IMR-90 (cell line): Measurements from ENCODE around the gene RPS2. TPM values are rescaled to one million over a fixed set of nuclear protein-coding genes. Genes with fewer than 3 reads are reported as not detected.

Experiments used
- ATAC-seq: fragments of 200-7000 bp; cut with Tn5 transposase; 2 replicates; pipeline ENCODE4 v1.9.1; 2020; ENCODE audit warnings: low read depth, mild to moderate bottlenecking, moderate library complexity
- BruUV-seq: library from RNA; stranded (reverse); fragments of 400-500 nt; replicated peaks from 2 replicates; lab custom pipeline; 2021; lab: Mats Ljungman, UMichigan
- CTCF ChIA-PET: fragments of 300-600 bp; formaldehyde crosslinking; extraction: SDS; loops from one replicate; lab custom pipeline; 2021; ENCODE audit warnings: antibody characterized with exemption; lab: Yijun Ruan, JAX
- POLR2A ChIA-PET: fragments of 300-600 bp; sonication (Branson Sonifier 250); formaldehyde crosslinking; loops from one replicate; lab custom pipeline; 2022; ENCODE audit warnings: antibody characterized with exemption; ENCODE audit not compliant: unreplicated experiment; lab: Charles Lee
- DNase-seq: peaks from one replicate; pipeline ENCODE4 v3.0.0; 2013
- H2AFZ ChIP-seq: replicated peaks from 2 replicates; pipeline ENCODE3; 2013; ENCODE audit warnings: low read length, mild to moderate bottlenecking; ENCODE audit not compliant: poor library complexity
- H2AK5ac ChIP-seq: 2 replicates; pipeline ENCODE4 v1.6.1; 2013; ENCODE audit warnings: low read depth, low read length, inconsistent platforms
- H2AK9ac ChIP-seq: replicated peaks from 2 replicates; pipeline ENCODE3; 2013; ENCODE audit warnings: mild to moderate bottlenecking, low read depth, low read length, moderate library complexity; ENCODE audit not compliant: poor library complexity
- H2BK120ac ChIP-seq: 2 replicates; pipeline ENCODE4 v1.6.1; 2013; ENCODE audit warnings: low read depth, low read length, inconsistent platforms
- H2BK15ac ChIP-seq: 3 replicates; pipeline ENCODE4 v1.6.1; 2013; ENCODE audit warnings: low read depth, low read length, inconsistent platforms
- H2BK20ac ChIP-seq: 2 replicates; pipeline ENCODE4 v1.6.1; 2013; ENCODE audit warnings: low read depth, mild to moderate bottlenecking, inconsistent platforms, low read length, moderate library complexity
- H2BK5ac ChIP-seq: 2 replicates; pipeline ENCODE4 v1.6.1; 2013; ENCODE audit warnings: mild to moderate bottlenecking, low read depth, low read length, inconsistent platforms; ENCODE audit not compliant: poor library complexity, severe bottlenecking
- H3K14ac ChIP-seq: replicated peaks from 2 replicates; pipeline ENCODE4 v1.6.1; 2013; ENCODE audit warnings: low read depth, low read length, inconsistent platforms
- H3K18ac ChIP-seq: 2 replicates; pipeline ENCODE4 v1.6.1; 2013; ENCODE audit warnings: low read depth, low read length, control low read depth
- H3K23ac ChIP-seq: 2 replicates; pipeline ENCODE4 v1.6.1; 2013; ENCODE audit warnings: low read depth, low read length, inconsistent platforms
- H3K27ac ChIP-seq: 2 replicates; pipeline ENCODE4 v1.5.1; 2013; ENCODE audit warnings: mild to moderate bottlenecking, control low read depth, low read length; ENCODE audit not compliant: insufficient read depth
- H3K27me3 ChIP-seq: 2 replicates; pipeline ENCODE4 v1.6.1; 2013; ENCODE audit warnings: low read length; ENCODE audit not compliant: control insufficient read depth, insufficient read depth
- H3K36me3 ChIP-seq: 2 replicates; pipeline ENCODE4 v1.6.1; 2013; ENCODE audit warnings: low read length, mixed read lengths; ENCODE audit not compliant: control insufficient read depth, insufficient read depth
- H3K4ac ChIP-seq: 2 replicates; pipeline ENCODE4 v1.6.1; 2013; ENCODE audit warnings: low read depth, low read length, inconsistent platforms
- H3K4me1 ChIP-seq: 2 replicates; pipeline ENCODE4 v1.6.1; 2013; ENCODE audit warnings: low read length, mixed read lengths; ENCODE audit not compliant: control insufficient read depth, insufficient read depth
- H3K4me2 ChIP-seq: 2 replicates; pipeline ENCODE4 v1.6.1; 2013; ENCODE audit warnings: low read depth, mild to moderate bottlenecking, control low read depth, low read length, moderate library complexity
- H3K4me3 ChIP-seq: 2 replicates; pipeline ENCODE4 v1.5.1; 2013; ENCODE audit warnings: low read depth, mild to moderate bottlenecking, control low read depth, low read length, moderate library complexity; ENCODE audit not compliant: insufficient read depth
- H3K56ac ChIP-seq: 2 replicates; pipeline ENCODE4 v1.6.1; 2013; ENCODE audit warnings: low read length, inconsistent platforms; ENCODE audit not compliant: insufficient read depth; ENCODE audit errors: extremely low read depth
- H3K79me1 ChIP-seq, 2 experiments: 2 replicates each; pipeline ENCODE4 v1.6.1; 2013; ENCODE audit warnings: low read length in 2 of 2, inconsistent platforms in 1 of 2, low read depth in 1 of 2
- H3K9ac ChIP-seq: 2 replicates; pipeline ENCODE4 v1.6.1; 2013; ENCODE audit warnings: low read depth, low read length, control low read depth
- H3K9me1 ChIP-seq: 2 replicates; pipeline ENCODE4 v1.6.1; 2013; ENCODE audit warnings: low read length, inconsistent platforms; ENCODE audit not compliant: insufficient read depth
- H3K9me3 ChIP-seq: 2 replicates; pipeline ENCODE4 v1.6.1; 2013; ENCODE audit warnings: low read length; ENCODE audit not compliant: control insufficient read depth, insufficient read depth
- H4K20me1 ChIP-seq: 2 replicates; pipeline ENCODE4 v1.6.1; 2013; ENCODE audit warnings: low read length, inconsistent platforms; ENCODE audit not compliant: insufficient read depth
- H4K5ac ChIP-seq: 2 replicates; pipeline ENCODE4 v1.6.1; 2013; ENCODE audit warnings: mild to moderate bottlenecking, low read depth, low read length, control low read depth
- H4K8ac ChIP-seq, 2 experiments: 2 replicates each; pipeline ENCODE4 v1.6.1; 2013; ENCODE audit warnings: low read depth in 2 of 2, low read length in 2 of 2, control low read depth in 1 of 2, inconsistent platforms in 1 of 2
- H4K91ac ChIP-seq: 2 replicates; pipeline ENCODE4 v1.6.1; 2013; ENCODE audit warnings: low read depth, low read length, inconsistent platforms; ENCODE audit not compliant: insufficient read depth
- CEBPB ChIP-seq: IDR thresholded peaks from 2 replicates; pipeline ENCODE4 v1.6.1; 2012; ENCODE audit warnings: low read depth, low read length, improper control_type of control experiment
- CHD1 ChIP-seq: IDR thresholded peaks from 2 replicates; pipeline ENCODE4 v1.6.1; 2012; ENCODE audit warnings: low read depth, low read length, improper control_type of control experiment
- FOS ChIP-seq: fragments of 150-350 bp; IDR thresholded peaks from 2 replicates; pipeline ENCODE4 v1.6.1; 2016; ENCODE audit warnings: low read depth, low read length
- MAFK ChIP-seq: IDR thresholded peaks from 2 replicates; pipeline ENCODE4 v1.6.1; 2012; ENCODE audit warnings: low read depth, low read length, improper control_type of control experiment
- MAZ ChIP-seq: IDR thresholded peaks from 2 replicates; pipeline ENCODE4 v1.6.1; 2012; ENCODE audit warnings: low read depth, mild to moderate bottlenecking, low read length, improper control_type of control experiment, moderate library complexity, borderline replicate concordance
- NFE2L2 ChIP-seq: fragments of 150-350 bp; IDR thresholded peaks from 2 replicates; pipeline ENCODE4 v1.6.1; 2016; ENCODE audit warnings: low read depth, mild to moderate bottlenecking, low read length
- POLR2A ChIP-seq: IDR thresholded peaks from 2 replicates; pipeline ENCODE4 v1.6.1; 2012; ENCODE audit warnings: mild to moderate bottlenecking, low read depth, low read length
- RCOR1 ChIP-seq: IDR thresholded peaks from 2 replicates; pipeline ENCODE4 v1.6.1; 2012; ENCODE audit warnings: mild to moderate bottlenecking, low read length, improper control_type of control experiment; ENCODE audit not compliant: insufficient replicate concordance
- SMC3 ChIP-seq: fragments of 150-350 bp; IDR thresholded peaks from 2 replicates; pipeline ENCODE4 v1.6.1; 2016; ENCODE audit warnings: low read depth, mild to moderate bottlenecking, antibody characterized with exemption, low read length, moderate library complexity
- WGBS, 2 experiments: methylation state at CpG; one replicate each; pipeline versions ENCODE4 v1.1.5 to v1.1.7; 2013; ENCODE audit warnings: missing lambda C conversion rate in 2 of 2; ENCODE audit not compliant: insufficient read length in 1 of 2; ENCODE audit errors: extremely low coverage in 2 of 2; 5-methylcytosine and 5-hydroxymethylcytosine counted together
- dilution Hi-C: fragments of 300-500 bp; cut with HindIII; formaldehyde crosslinking; loops from one replicate; pipeline ENCODE4 v1.14.3; 2018; ENCODE audit warnings: low sequenced_read_pairs; ENCODE audit not compliant: unreplicated experiment
- in situ Hi-C: fragments of 300-500 bp; cut with MboI; formaldehyde crosslinking; loops from 3 replicates; pipeline ENCODE4 v1.14.3; 2019; ENCODE audit warnings: low sequenced_read_pairs, inconsistent platforms, mixed read lengths
- intact Hi-C: fragments of 100-400 bp; cut with micrococcal nuclease; formaldehyde crosslinking; loops from 2 replicates; pipeline ENCODE4 v1.10.0; 2022
- polyA plus RNA-seq, 3 experiments: library from polyadenylated mRNA; depleted of rRNA; stranded (reverse); fragments of >200 nt; gene quantifications; 2 replicates each; pipeline ENCODE4 v1.2.3, GENCODE V29; 2012; ENCODE audit warnings: low replicate concordance in 1 of 3
- total RNA-seq: library from RNA; depleted of rRNA; stranded (reverse); fragments of >200 nt; gene quantifications from 2 replicates; pipeline ENCODE4 v1.2.3, GENCODE V29; 2012
- TF ChIP-seq, protein P1 (sequence below): fragments of 150-350 bp; IDR thresholded peaks from 2 replicates; pipeline ENCODE4 v1.6.1; 2017; ENCODE audit warnings: mild to moderate bottlenecking, antibody characterized with exemption, low read length, low read depth
- TF ChIP-seq, protein P2 (sequence below): fragments of 150-350 bp; IDR thresholded peaks from 2 replicates; pipeline ENCODE4 v1.6.1; 2016; ENCODE audit warnings: low read depth, mild to moderate bottlenecking, low read length, moderate library complexity, borderline replicate concordance
- TF ChIP-seq, protein P3 (sequence below): conservative IDR thresholded peaks from 2 replicates; pipeline ENCODE4 v1.5.1; 2012; ENCODE audit warnings: mild to moderate bottlenecking, low read depth, low read length, improper control_type of control experiment

The RPS2 gene
- total and polyA plus RNA-seq, 2 of the 4 experiments (the other 2 are of a cell fraction), result 2,703 to 6,941 TPM

GRCh38 chr16:1974157-1975070, 9.8 kb upstream of the RPS2 start:
- H3K4me2 ChIP-seq, result no peak overlapping the region
- no peak overlapping the region for H2BK5ac ChIP-seq
- no peak overlapping the region for H2BK20ac ChIP-seq
- H3K27ac ChIP-seq, result no peak overlapping the region
- WGBS, 2 experiments, result 95% methylated on average over 13 of the region's 42 CpGs; no CpG with 5 or more reads in 1 of the 2 experiments
- no peaks in the 10 kb centered on the region; the same call in 1 of the 2 replicates for H3K27me3 ChIP-seq
- H3K56ac ChIP-seq, result no peak overlapping the region
- H2AFZ ChIP-seq, result no peak overlapping the region
- no peak for ATAC-seq
- H2AK9ac ChIP-seq, result peak overlapping the region; percentile 81
- H3K79me1 ChIP-seq, result peaks cover 9 to 36% of the 10 kb centered on the region in 2 experiments
- peaks cover 3% of the 10 kb centered on the region; the same call in 1 of the 2 replicates for H3K9me1 ChIP-seq
- H4K91ac ChIP-seq, result no peak overlapping the region
- H3K9ac ChIP-seq, result no peak overlapping the region
- H2BK120ac ChIP-seq, result no peak overlapping the region
- dilution Hi-C loops, result no loop called here
- no TSS peak for BruUV-seq
- CTCF ChIA-PET, result no interaction called here
- H3K23ac ChIP-seq, result no peak overlapping the region
- POLR2A ChIA-PET, result no interaction called here
- no peak overlapping the region for H2AK5ac ChIP-seq
- TF ChIP-seq POLR2A, result no peak
- no peak for TF ChIP-seq SMC3
- no peak for TF ChIP-seq FOS
- no peak for TF ChIP-seq RCOR1
- TF ChIP-seq, protein P1, sequence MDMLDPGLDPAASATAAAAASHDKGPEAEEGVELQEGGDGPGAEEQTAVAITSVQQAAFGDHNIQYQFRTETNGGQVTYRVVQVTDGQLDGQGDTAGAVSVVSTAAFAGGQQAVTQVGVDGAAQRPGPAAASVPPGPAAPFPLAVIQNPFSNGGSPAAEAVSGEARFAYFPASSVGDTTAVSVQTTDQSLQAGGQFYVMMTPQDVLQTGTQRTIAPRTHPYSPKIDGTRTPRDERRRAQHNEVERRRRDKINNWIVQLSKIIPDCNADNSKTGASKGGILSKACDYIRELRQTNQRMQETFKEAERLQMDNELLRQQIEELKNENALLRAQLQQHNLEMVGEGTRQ, result no peak
- no peak for TF ChIP-seq CHD1
- no peak for TF ChIP-seq CEBPB
- no peak for TF ChIP-seq NFE2L2
- TF ChIP-seq, protein P2, sequence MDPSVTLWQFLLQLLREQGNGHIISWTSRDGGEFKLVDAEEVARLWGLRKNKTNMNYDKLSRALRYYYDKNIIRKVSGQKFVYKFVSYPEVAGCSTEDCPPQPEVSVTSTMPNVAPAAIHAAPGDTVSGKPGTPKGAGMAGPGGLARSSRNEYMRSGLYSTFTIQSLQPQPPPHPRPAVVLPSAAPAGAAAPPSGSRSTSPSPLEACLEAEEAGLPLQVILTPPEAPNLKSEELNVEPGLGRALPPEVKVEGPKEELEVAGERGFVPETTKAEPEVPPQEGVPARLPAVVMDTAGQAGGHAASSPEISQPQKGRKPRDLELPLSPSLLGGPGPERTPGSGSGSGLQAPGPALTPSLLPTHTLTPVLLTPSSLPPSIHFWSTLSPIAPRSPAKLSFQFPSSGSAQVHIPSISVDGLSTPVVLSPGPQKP, result no peak
- TF ChIP-seq, protein P3, sequence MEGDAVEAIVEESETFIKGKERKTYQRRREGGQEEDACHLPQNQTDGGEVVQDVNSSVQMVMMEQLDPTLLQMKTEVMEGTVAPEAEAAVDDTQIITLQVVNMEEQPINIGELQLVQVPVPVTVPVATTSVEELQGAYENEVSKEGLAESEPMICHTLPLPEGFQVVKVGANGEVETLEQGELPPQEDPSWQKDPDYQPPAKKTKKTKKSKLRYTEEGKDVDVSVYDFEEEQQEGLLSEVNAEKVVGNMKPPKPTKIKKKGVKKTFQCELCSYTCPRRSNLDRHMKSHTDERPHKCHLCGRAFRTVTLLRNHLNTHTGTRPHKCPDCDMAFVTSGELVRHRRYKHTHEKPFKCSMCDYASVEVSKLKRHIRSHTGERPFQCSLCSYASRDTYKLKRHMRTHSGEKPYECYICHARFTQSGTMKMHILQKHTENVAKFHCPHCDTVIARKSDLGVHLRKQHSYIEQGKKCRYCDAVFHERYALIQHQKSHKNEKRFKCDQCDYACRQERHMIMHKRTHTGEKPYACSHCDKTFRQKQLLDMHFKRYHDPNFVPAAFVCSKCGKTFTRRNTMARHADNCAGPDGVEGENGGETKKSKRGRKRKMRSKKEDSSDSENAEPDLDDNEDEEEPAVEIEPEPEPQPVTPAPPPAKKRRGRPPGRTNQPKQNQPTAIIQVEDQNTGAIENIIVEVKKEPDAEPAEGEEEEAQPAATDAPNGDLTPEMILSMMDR, result no peak
- TF ChIP-seq MAZ, result no peak
- TF ChIP-seq MAFK, result no peak
- H2BK15ac ChIP-seq, result no peak overlapping the region
- no peak overlapping the region for H3K4ac ChIP-seq
- DNase-seq, result no peak
- in situ Hi-C loops, result no loop called here
- no peak overlapping the region for H4K8ac ChIP-seq
- intact Hi-C loops, result no loop called here
- H4K5ac ChIP-seq, result no peak overlapping the region
- H3K4me1 ChIP-seq, result peaks cover 6% of the 10 kb centered on the region
- H3K18ac ChIP-seq, result no peak overlapping the region
- no peaks in the 10 kb centered on the region; the same call in 1 of the 2 replicates for H4K20me1 ChIP-seq
- peaks cover 46% of the 10 kb centered on the region for H3K36me3 ChIP-seq
- H3K9me3 ChIP-seq, result no peaks in the 10 kb centered on the region
- H3K4me3 ChIP-seq, result no peak overlapping the region
- no peak overlapping the region for H3K14ac ChIP-seq
